ENCODE data around the gene LACRT. TPM values are rescaled to one million over a fixed set of nuclear protein-coding genes. Genes with fewer than 3 reads are reported as not detected.
"Not testable (repeated sequence)": the region's sequence is repeated elsewhere in the genome, so short reads cannot be mapped to it uniquely, and the experiment has no call there.

The LACRT gene
- total and polyA plus RNA-seq, 7 donors = not detected

DNA sequence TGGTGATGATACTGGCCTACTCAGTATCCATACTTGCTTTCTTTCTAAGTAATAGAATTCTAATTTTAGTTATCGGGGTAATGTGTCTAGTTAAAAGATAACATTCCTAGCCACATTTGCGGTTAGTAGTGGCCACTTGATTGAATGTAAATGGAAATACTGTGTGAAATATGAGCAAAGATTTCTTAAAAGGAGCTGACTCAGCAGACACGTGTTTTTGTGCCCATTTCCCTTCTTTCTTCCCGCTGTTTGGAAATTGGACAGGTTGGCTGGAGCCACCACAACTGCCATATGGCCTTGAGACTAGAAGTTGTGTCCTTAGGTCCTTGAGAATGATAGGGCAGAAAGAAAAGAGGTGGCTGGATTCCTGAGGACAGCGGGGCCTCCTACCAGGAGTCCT, 33.2 kb upstream of the LACRT start:
- intact Hi-C loops (cut with DNase I) = no loop called here
- Histone ChIP-seq H3K27ac (no peak overlapping the region), H3K9me3 (no peaks in the 10 kb centered on the region), H3K27me3 (no peaks in the 10 kb centered on the region), H3K36me3 (no peaks in the 10 kb centered on the region), H3K4me3 (no peak overlapping the region), H3K4me1 (no peaks in the 10 kb centered on the region)
- 87 to 90% methylated on average over 5 of the region's 5 CpGs for WGBS, 2 donors
- TF ChIP-seq EP300 (IDR thresholded peaks at IDR 0.05) (no peak), POLR2AphosphoS5 (IDR thresholded peaks at IDR 0.05) (no peak), POLR2A (IDR thresholded peaks at IDR 0.05) (no peak)
- TF ChIP-seq, protein P1, sequence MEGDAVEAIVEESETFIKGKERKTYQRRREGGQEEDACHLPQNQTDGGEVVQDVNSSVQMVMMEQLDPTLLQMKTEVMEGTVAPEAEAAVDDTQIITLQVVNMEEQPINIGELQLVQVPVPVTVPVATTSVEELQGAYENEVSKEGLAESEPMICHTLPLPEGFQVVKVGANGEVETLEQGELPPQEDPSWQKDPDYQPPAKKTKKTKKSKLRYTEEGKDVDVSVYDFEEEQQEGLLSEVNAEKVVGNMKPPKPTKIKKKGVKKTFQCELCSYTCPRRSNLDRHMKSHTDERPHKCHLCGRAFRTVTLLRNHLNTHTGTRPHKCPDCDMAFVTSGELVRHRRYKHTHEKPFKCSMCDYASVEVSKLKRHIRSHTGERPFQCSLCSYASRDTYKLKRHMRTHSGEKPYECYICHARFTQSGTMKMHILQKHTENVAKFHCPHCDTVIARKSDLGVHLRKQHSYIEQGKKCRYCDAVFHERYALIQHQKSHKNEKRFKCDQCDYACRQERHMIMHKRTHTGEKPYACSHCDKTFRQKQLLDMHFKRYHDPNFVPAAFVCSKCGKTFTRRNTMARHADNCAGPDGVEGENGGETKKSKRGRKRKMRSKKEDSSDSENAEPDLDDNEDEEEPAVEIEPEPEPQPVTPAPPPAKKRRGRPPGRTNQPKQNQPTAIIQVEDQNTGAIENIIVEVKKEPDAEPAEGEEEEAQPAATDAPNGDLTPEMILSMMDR (IDR thresholded peaks at IDR 0.05) = no peak
- no peak for DNase-seq

DNA sequence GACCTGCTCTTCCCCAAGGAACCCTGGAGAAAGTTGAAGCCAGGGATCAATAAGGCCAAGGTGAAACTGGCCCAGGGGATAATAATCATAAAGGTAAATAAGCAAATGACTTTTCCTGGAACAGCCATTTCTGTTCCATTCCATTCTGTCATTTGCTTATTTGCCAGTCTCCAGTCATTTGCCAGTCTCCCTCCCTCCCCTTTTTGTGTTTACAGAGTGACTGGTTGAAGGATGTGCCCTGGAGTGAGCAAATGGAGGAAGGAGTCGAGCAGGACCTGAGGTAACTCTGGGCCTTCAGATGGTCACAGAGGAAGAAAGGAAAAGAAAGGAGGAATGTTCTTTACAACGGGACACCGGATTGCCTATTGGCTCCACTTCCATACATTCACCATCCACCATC, 31.3 kb upstream of the LACRT start:
- Histone ChIP-seq H3K4me3 (no peak overlapping the region), H3K4me1 (no peaks in the 10 kb centered on the region), H3K27me3 (no peaks in the 10 kb centered on the region), H3K27ac (no peak overlapping the region), H3K9me3 (no peaks in the 10 kb centered on the region), H3K36me3 (no peaks in the 10 kb centered on the region)
- intact Hi-C loops (cut with DNase I) = no loop called here
- TF ChIP-seq, protein P1 (IDR thresholded peaks at IDR 0.05) = no peak
- TF ChIP-seq POLR2AphosphoS5 (IDR thresholded peaks at IDR 0.05) (no peak), POLR2A (IDR thresholded peaks at IDR 0.05) (no peak), EP300 (IDR thresholded peaks at IDR 0.05) (no peak)
- DNase-seq = no peak
- 58 to 80% methylated on average over 3 of the region's 3 CpGs for WGBS, 2 donors

DNA sequence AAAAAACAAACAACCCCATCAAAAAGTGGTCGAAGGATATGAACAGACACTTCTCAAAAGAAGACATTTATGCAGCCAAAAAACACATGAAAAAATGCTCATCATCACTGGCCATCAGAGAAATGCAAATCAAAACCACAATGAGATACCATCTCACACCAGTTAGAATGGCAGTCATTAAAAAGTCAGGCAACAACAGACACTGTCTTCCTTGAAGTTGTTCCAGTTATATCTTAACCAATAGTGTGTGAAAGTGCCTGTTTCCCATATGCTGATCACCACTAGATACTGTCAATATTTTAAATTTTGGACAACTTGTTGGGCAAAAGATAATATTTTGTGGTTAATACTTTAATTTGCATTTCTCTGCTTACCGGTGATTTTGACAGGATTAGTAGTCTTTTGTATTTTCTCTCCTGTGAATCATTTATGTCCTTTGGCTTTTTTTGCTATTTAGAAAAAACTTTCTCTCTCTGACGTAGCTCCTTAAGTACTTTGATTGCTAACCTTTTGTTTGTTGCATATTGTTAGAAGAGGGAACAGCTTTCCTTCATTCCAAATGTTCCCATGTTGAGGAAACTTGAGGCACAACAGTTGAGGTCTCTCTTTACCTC, 30.4 kb upstream of the LACRT start:
- H3K4me3 ChIP-seq; H3K4me1 ChIP-seq; intact Hi-C loops (cut with DNase I); H3K27me3 ChIP-seq; H3K36me3 ChIP-seq; DNase-seq; H3K27ac ChIP-seq; H3K9me3 ChIP-seq: not testable (repeated sequence)
- WGBS, 2 donors = 70 to 77% methylated on average over 3 of the region's 3 CpGs

DNA sequence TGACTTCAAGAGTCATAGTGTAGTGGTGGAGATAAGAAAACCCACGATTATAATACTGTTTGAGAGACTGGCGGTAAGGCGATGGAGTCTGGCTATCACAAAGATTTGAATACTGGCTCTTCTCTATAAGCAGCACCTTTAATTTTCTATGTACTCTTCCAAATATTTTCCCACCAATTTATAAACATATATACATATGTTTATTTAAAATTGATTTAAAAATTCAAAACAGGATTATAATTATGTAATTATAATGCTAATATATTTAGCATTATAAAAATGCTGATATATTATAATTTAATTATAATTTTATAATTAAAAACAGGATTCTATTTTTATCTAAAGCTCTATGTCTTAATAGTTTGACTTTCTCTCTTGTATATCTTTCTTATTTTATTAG, 28.9 kb upstream of the LACRT start:
- Histone ChIP-seq H3K4me1 (no peaks in the 10 kb centered on the region), H3K9me3 (no peaks in the 10 kb centered on the region), H3K27ac (no peak overlapping the region), H3K4me3 (no peak overlapping the region), H3K27me3 (no peaks in the 10 kb centered on the region), H3K36me3 (no peaks in the 10 kb centered on the region)
- no peak for TF ChIP-seq POLR2AphosphoS5 (IDR thresholded peaks at IDR 0.05)
- no peak for TF ChIP-seq EP300 (IDR thresholded peaks at IDR 0.05)
- TF ChIP-seq POLR2A (IDR thresholded peaks at IDR 0.05) = no peak
- TF ChIP-seq, protein P1 (IDR thresholded peaks at IDR 0.05) = no peak
- intact Hi-C loops (cut with DNase I) = no loop called here
- 78 to 88% methylated on average over 3 of the region's 3 CpGs for WGBS, 2 donors
- no peak for DNase-seq

DNA sequence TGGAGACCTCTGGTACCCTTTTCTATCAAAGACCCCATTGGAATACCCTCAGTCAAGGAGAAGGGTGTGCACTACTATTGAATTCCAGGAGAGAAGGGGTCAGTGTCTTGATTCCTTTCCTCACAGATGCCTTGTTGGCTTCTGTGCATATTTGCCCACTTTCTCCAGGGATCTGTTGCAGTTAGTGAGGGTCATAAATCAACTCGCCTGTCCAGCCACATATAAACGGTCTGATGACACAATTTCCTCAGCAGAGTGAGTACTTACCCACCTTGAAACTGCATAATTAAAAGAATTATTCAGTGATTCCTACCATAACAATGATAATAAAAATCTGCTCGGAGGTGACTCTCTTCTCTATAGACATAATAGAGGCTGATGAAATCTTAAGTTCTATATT, 27.3 kb upstream of the LACRT start:
- intact Hi-C loops (cut with DNase I) = no loop called here
- Histone ChIP-seq H3K27ac (no peak overlapping the region), H3K9me3 (no peaks in the 10 kb centered on the region), H3K4me3 (no peak overlapping the region), H3K4me1 (no peaks in the 10 kb centered on the region), H3K36me3 (no peaks in the 10 kb centered on the region), H3K27me3 (no peaks in the 10 kb centered on the region)
- DNase-seq = no peak
- 25 to 45% methylated on average over 3 of the region's 3 CpGs for WGBS, 2 donors
- TF ChIP-seq POLR2A (IDR thresholded peaks at IDR 0.05) (no peak), POLR2AphosphoS5 (IDR thresholded peaks at IDR 0.05) (no peak), EP300 (IDR thresholded peaks at IDR 0.05) (no peak)
- TF ChIP-seq, protein P1 (IDR thresholded peaks at IDR 0.05) = no peak

Measured in sigmoid colon (tissue), 7 donors.